ENCODE data around the gene ATF3. TPM values are rescaled to one million over a fixed set of nuclear protein-coding genes. Genes with fewer than 3 reads are reported as not detected.

The ATF3 gene
- polyA plus RNA-seq, 4 donors: 20.8 to 41.2 (median 28.7) TPM

- peaks cover 0 to 10% (median 2%) of the 10 kb centered on the region in 3 donors for H3K27me3 ChIP-seq (ENCODE audit: control insufficient read depth in 3 of 3, insufficient read depth in 3 of 3, low read length in 3 of 3)
- H3K4me1 ChIP-seq (ENCODE audit: control insufficient read depth in 3 of 3, insufficient read depth in 2 of 3, low read depth in 1 of 3, low read length in 2 of 3): no peaks in the 10 kb centered on the region
- no peaks in the 10 kb centered on the region for H3K9me3 ChIP-seq (ENCODE audit: control insufficient read depth in 2 of 2, insufficient read depth in 1 of 2, low read depth in 1 of 2, low read length in 1 of 2)
- 88 to 93% (median 90%) methylated on average over 7 of the region's 7 CpGs for WGBS, 3 donors
- H3K4me3 ChIP-seq (ENCODE audit: low read depth in 1 of 3, low read length in 3 of 3): no peak overlapping the region
- FAIRE-seq (no peak), DNase-seq (no peak)
- H3K36me3 ChIP-seq (ENCODE audit: control insufficient read depth in 3 of 3, insufficient read depth in 2 of 3, low read depth in 1 of 3, low read length in 3 of 3): no peaks in the 10 kb centered on the region
- no peak overlapping the region for H3K27ac ChIP-seq (ENCODE audit: low read depth in 1 of 3, low read length in 2 of 3)
Observed at GRCh38 chr1:212582808-212583615, 25.5 kb upstream of the ATF3 start.

- FAIRE-seq (no peak), DNase-seq (no peak)
- Histone ChIP-seq H3K4me3 (ENCODE audit: low read depth in 1 of 3, low read length in 3 of 3) (no peak overlapping the region), H3K36me3 (ENCODE audit: control insufficient read depth in 3 of 3, insufficient read depth in 2 of 3, low read depth in 1 of 3, low read length in 3 of 3) (no peaks in the 10 kb centered on the region), H3K4me1 (ENCODE audit: control insufficient read depth in 3 of 3, insufficient read depth in 2 of 3, low read depth in 1 of 3, low read length in 2 of 3) (no peaks in the 10 kb centered on the region), H3K27me3 (ENCODE audit: control insufficient read depth in 3 of 3, insufficient read depth in 3 of 3, low read length in 3 of 3) (peaks cover 0 to 15% (median 4%) of the 10 kb centered on the region in 3 donors), H3K27ac (ENCODE audit: low read depth in 1 of 3, low read length in 2 of 3) (no peak overlapping the region), H3K9me3 (ENCODE audit: control insufficient read depth in 2 of 2, insufficient read depth in 1 of 2, low read depth in 1 of 2, low read length in 1 of 2) (no peaks in the 10 kb centered on the region)
- WGBS, 3 donors: 82 to 86% (median 86%) methylated on average over 7 of the region's 7 CpGs
Observed at GRCh38 chr1:212583643-212584042, 24.9 kb upstream of the ATF3 start.

GRCh38 chr1:212584092-212584886 is 24.3 kb upstream of the ATF3 start:
- Histone ChIP-seq H3K9me3 (ENCODE audit: control insufficient read depth in 2 of 2, insufficient read depth in 1 of 2, low read depth in 1 of 2, low read length in 1 of 2) (no peaks in the 10 kb centered on the region), H3K36me3 (ENCODE audit: control insufficient read depth in 3 of 3, insufficient read depth in 2 of 3, low read depth in 1 of 3, low read length in 3 of 3) (no peaks in the 10 kb centered on the region), H3K4me1 (ENCODE audit: control insufficient read depth in 3 of 3, insufficient read depth in 2 of 3, low read depth in 1 of 3, low read length in 2 of 3) (no peaks in the 10 kb centered on the region), H3K27me3 (ENCODE audit: control insufficient read depth in 3 of 3, insufficient read depth in 3 of 3, low read length in 3 of 3) (peaks cover 0 to 15% (median 4%) of the 10 kb centered on the region in 3 donors), H3K4me3 (ENCODE audit: low read depth in 1 of 3, low read length in 3 of 3) (no peak overlapping the region), H3K27ac (ENCODE audit: low read depth in 1 of 3, low read length in 2 of 3) (no peak overlapping the region)
- DNase-seq: no peak
- FAIRE-seq: no peak
- WGBS, 3 donors: 81 to 90% (median 89%) methylated on average over 5 of the region's 5 CpGs

GRCh38 chr1:212585210-212585609 is 23.4 kb upstream of the ATF3 start:
- H3K9me3 ChIP-seq (ENCODE audit: control insufficient read depth in 2 of 2, insufficient read depth in 1 of 2, low read depth in 1 of 2, low read length in 1 of 2): no peaks in the 10 kb centered on the region
- FAIRE-seq: no peak
- peaks cover 0 to 15% (median 4%) of the 10 kb centered on the region in 3 donors for H3K27me3 ChIP-seq (ENCODE audit: control insufficient read depth in 3 of 3, insufficient read depth in 3 of 3, low read length in 3 of 3)
- no peak overlapping the region for H3K4me3 ChIP-seq (ENCODE audit: low read depth in 1 of 3, low read length in 3 of 3)
- WGBS, 3 donors: 84 to 86% (median 85%) methylated on average over 6 of the region's 6 CpGs
- H3K27ac ChIP-seq (ENCODE audit: low read depth in 1 of 3, low read length in 2 of 3): no peak overlapping the region
- no peak for DNase-seq
- H3K36me3 ChIP-seq (ENCODE audit: control insufficient read depth in 3 of 3, insufficient read depth in 2 of 3, low read depth in 1 of 3, low read length in 3 of 3): no peaks in the 10 kb centered on the region
- no peaks in the 10 kb centered on the region for H3K4me1 ChIP-seq (ENCODE audit: control insufficient read depth in 3 of 3, insufficient read depth in 2 of 3, low read depth in 1 of 3, low read length in 2 of 3)

DNA sequence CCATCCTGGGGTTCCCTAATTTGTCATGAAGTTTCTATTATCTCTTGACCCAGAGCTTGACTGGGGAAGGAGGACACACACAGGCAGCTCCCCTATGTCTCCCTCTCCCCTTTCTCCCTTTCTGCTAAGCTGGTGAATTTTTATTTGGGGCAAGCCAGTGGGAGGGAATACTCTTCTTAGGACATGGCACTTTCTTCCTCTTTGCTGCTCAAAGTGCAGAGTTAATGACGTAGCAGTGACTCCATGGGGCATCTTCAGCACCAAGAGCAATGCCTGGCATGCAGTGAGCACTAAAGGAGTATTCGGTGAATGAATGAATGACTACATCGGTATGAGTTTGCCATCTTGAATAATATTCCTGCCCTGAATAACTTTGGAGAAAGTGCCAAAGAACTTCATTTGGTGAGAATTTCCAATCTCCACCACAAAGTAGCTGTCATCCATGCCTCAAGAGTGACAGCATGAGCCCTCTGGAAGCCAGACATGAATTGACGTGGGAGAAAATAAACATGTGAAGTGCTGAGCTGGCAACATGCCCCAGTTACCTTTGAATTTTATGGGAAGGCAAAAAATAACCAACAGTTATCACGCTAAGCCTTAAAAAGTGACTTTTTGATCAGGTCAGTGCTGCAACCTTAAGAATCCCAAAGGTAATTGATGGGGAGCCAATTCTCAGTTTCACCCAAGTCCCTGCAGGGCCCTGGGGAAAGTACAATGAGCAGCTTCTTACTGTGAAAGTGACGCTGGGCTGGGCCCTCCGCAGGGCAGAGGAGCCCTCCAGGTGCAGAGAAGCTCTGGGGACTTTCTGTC is 22.1 kb upstream of the ATF3 start:
- no peak overlapping the region for H3K4me3 ChIP-seq (ENCODE audit: low read depth in 1 of 3, low read length in 3 of 3)
- H3K36me3 ChIP-seq (ENCODE audit: control insufficient read depth in 3 of 3, insufficient read depth in 2 of 3, low read depth in 1 of 3, low read length in 3 of 3): no peaks in the 10 kb centered on the region
- no peaks in the 10 kb centered on the region for H3K9me3 ChIP-seq (ENCODE audit: control insufficient read depth in 2 of 2, insufficient read depth in 1 of 2, low read depth in 1 of 2, low read length in 1 of 2)
- peaks cover 0 to 15% (median 7%) of the 10 kb centered on the region in 3 donors for H3K27me3 ChIP-seq (ENCODE audit: control insufficient read depth in 3 of 3, insufficient read depth in 3 of 3, low read length in 3 of 3)
- H3K4me1 ChIP-seq (ENCODE audit: control insufficient read depth in 3 of 3, insufficient read depth in 2 of 3, low read depth in 1 of 3, low read length in 2 of 3): no peaks in the 10 kb centered on the region
- no peak for FAIRE-seq
- no peak overlapping the region for H3K27ac ChIP-seq (ENCODE audit: low read depth in 1 of 3, low read length in 2 of 3)
- DNase-seq: no peak
- whole genome bisulfite sequencing, 3 donors: 78 to 88% (median 81%) methylated on average over 7 of the region's 7 CpGs

GRCh38 chr1:212587016-212587887 is 21.3 kb upstream of the ATF3 start:
- no peaks in the 10 kb centered on the region for H3K9me3 ChIP-seq (ENCODE audit: control insufficient read depth in 2 of 2, insufficient read depth in 1 of 2, low read depth in 1 of 2, low read length in 1 of 2)
- H3K4me3 ChIP-seq (ENCODE audit: low read depth in 1 of 3, low read length in 3 of 3): no peak overlapping the region
- 77 to 83% (median 78%) methylated on average over 11 of the region's 11 CpGs for WGBS, 3 donors
- no peak overlapping the region for H3K27ac ChIP-seq (ENCODE audit: low read depth in 1 of 3, low read length in 2 of 3)
- no peaks in the 10 kb centered on the region for H3K4me1 ChIP-seq (ENCODE audit: control insufficient read depth in 3 of 3, insufficient read depth in 2 of 3, low read depth in 1 of 3, low read length in 2 of 3)
- DNase-seq: no peak
- H3K36me3 ChIP-seq (ENCODE audit: control insufficient read depth in 3 of 3, insufficient read depth in 2 of 3, low read depth in 1 of 3, low read length in 3 of 3): no peaks in the 10 kb centered on the region
- peaks cover 0 to 15% (median 7%) of the 10 kb centered on the region in 3 donors for H3K27me3 ChIP-seq (ENCODE audit: control insufficient read depth in 3 of 3, insufficient read depth in 3 of 3, low read length in 3 of 3)
- FAIRE-seq: no peak

- WGBS, 3 donors: 54 to 58% (median 57%) methylated on average over 13 of the region's 13 CpGs
- Histone ChIP-seq H3K27ac (ENCODE audit: low read depth in 1 of 3, low read length in 2 of 3) (no peak overlapping the region), H3K4me1 (ENCODE audit: control insufficient read depth in 3 of 3, insufficient read depth in 2 of 3, low read depth in 1 of 3, low read length in 2 of 3) (no peaks in the 10 kb centered on the region), H3K9me3 (ENCODE audit: control insufficient read depth in 2 of 2, insufficient read depth in 1 of 2, low read depth in 1 of 2, low read length in 1 of 2) (no peaks in the 10 kb centered on the region), H3K36me3 (ENCODE audit: control insufficient read depth in 3 of 3, insufficient read depth in 2 of 3, low read depth in 1 of 3, low read length in 3 of 3) (no peaks in the 10 kb centered on the region), H3K4me3 (ENCODE audit: low read depth in 1 of 3, low read length in 3 of 3) (no peak overlapping the region), H3K27me3 (ENCODE audit: control insufficient read depth in 3 of 3, insufficient read depth in 3 of 3, low read length in 3 of 3) (peaks cover 0 to 15% (median 7%) of the 10 kb centered on the region in 3 donors)
- FAIRE-seq (no peak), DNase-seq (no peak)
Observed at GRCh38 chr1:212587888-212588510, 20.6 kb upstream of the ATF3 start.

Measured in small intestine (tissue), 7 donors.